GM12865 (cell line): ENCODE data around the gene ANXA3.
A peak's percentile ranks its signal among the peaks of the same experiment; 100 is the strongest.

Experiments used
- DNase-seq: peaks from one replicate; pipeline ENCODE4 v3.0.0; 2010; ENCODE audit warnings: low read depth
- H3K4me3 ChIP-seq: 2 replicates; pipeline ENCODE4 v1.5.1; 2011; ENCODE audit warnings: mild to moderate bottlenecking, low read depth, low read length, control low read depth
- TF ChIP-seq, protein P1 (sequence below): IDR thresholded peaks from 2 replicates; pipeline ENCODE4 v1.5.1; 2011; ENCODE audit warnings: low read length, control low read depth, low read depth, inconsistent platforms; ENCODE audit not compliant: insufficient read depth; ENCODE audit errors: missing control alignments

The ANXA3 gene

DNA sequence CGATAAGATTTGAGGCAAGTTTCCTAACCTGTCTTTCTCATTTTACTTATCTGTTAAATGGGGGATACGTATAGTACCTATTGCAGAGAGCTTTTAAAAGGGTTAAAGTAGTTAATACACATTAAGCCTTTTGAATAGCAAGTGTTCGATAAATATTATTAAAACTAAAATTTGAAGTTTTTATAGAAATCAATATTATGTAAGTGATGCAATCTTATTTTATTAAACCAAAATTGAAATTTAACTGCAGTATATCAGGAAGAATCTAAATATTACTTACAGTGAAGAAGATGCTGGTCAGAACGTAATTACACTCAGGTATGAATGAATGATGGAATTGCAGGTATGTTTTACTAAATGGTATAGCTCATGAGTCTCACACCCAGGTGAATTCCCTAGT, 58.0 kb downstream of the ANXA3 start:
- no peak for DNase-seq
- TF ChIP-seq, protein P1, sequence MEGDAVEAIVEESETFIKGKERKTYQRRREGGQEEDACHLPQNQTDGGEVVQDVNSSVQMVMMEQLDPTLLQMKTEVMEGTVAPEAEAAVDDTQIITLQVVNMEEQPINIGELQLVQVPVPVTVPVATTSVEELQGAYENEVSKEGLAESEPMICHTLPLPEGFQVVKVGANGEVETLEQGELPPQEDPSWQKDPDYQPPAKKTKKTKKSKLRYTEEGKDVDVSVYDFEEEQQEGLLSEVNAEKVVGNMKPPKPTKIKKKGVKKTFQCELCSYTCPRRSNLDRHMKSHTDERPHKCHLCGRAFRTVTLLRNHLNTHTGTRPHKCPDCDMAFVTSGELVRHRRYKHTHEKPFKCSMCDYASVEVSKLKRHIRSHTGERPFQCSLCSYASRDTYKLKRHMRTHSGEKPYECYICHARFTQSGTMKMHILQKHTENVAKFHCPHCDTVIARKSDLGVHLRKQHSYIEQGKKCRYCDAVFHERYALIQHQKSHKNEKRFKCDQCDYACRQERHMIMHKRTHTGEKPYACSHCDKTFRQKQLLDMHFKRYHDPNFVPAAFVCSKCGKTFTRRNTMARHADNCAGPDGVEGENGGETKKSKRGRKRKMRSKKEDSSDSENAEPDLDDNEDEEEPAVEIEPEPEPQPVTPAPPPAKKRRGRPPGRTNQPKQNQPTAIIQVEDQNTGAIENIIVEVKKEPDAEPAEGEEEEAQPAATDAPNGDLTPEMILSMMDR = no peak
- no peak overlapping the region for H3K4me3 ChIP-seq

DNA sequence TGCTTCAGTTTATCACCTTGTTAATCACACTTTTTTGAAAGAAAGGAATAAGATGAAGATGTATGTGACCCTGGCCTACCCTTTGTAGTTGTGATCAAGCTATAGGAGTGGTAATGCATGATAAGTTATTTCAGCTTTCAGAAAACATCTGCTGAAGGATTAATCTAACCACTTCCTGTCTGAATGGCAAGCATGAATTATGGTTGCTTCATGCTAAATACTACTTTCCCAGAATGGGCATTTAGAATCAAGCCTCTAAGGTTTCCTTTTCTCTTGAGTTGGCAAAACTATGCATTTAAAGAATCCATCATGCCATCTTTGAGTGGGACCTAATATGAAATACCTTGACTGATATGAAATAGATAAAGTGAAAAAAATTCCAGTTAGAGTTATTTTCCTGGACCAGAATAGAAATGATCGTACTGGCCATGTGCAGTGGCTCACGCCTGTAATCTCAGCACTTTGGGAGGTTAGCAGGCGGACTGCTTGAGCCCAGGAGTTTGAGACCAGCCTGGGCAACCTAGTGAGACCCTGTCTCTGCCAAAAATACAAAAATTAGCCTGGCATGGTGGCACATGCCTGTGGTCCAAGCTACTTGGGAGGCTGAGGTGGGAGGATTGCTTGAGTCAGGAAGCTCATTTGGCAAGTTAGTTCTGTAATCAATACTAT, 59.1 kb downstream of the ANXA3 start:
- no peak for DNase-seq
- no peak overlapping the region for H3K4me3 ChIP-seq
- TF ChIP-seq, protein P1 = no peak

DNA sequence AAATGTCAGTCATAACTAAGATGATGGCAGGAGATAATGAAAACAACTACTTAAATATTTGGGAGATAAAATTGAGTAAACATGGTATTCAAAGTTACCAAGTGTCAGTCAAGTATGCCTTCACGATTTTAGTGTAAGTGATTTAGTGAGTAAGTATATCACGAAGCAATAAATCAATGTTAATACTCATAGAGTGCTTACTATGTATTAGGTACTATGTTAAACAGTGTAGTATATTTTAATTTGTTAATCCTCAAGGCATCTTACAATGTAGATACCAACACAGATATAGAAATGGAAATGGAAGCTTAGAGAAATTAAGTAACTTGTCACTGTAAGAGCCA, 59.6 kb downstream of the ANXA3 start:
- DNase-seq = no peak
- TF ChIP-seq, protein P1 = no peak
- H3K4me3 ChIP-seq = no peak overlapping the region

DNA sequence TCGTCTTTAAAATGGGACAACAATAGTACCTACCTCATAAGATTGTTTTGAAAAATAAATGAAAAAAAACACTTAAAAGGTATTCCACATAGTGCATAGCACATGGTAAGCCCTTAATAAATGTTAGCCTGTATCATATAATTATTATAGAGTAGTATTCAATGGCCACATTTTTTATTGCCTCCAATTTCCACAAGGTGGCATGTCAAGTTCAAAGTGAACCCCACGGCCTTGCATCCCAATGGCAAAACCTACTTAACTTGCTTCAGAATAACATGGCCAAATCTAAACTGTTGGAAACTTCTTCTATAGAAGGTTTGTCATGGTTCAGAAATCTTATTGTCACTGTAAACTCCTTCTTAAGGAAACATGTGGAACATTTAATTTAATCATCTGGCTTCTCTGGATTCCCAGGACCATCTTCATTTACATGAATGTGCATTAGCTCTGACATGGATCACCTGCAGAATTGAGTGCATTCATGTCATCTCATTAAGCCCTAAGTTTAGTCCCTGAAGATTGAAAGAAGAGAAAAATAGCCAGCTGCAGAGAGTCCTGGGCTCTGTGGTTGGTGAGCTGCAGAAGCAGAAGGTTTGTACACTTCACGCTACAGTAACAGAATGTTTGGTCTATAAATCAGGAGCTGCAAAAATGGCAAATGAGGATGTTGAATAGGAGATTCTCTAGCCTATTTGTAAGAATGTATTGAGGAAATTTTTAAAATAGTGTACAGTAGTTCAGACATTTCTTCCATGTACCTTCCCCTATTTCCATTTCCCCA, 61.0 kb downstream of the ANXA3 start:
- DNase-seq = peak; percentile 66
- H3K4me3 ChIP-seq = no peak overlapping the region
- TF ChIP-seq, protein P1 = peak; percentile 40

DNA sequence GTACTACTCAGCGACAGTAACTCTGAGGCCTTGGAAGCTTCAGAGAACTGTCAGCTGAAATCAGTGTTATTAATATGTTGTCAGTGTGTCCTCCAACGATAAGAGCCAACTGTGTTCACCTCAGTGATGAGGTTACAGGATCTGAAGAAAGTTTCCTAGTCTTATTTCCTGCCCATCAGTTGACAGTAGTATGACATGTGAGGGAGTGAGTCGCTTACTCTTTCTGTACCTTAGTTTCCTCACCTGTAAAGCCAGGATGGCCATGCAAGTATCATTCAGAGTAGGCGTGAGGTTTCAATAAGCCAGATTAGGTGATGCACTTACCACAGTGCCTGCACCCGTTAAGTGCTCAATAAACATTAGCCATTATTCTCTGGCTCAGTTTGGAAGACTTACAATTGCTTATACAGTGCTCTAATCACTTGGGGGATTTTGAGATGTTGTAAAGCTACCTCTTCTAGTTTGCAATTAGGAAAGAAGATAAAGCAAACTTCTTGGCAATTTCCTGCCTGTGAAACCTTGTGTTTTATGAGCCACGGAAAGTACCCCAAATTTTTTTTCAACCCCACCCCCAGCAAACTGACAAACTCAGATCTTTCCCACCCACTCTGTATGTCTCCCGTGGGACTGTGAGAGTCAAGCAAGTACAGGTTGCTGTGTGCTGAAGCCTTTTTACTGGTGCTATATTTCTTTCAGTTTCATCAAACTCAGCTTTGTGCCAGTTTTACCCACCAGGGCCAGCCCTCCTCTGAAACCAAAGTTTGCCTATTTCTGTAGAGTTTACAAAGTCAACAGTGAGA, 62.2 kb downstream of the ANXA3 start:
- TF ChIP-seq, protein P1 = no peak
- H3K4me3 ChIP-seq = no peak overlapping the region
- DNase-seq = peak; percentile 81

DNA sequence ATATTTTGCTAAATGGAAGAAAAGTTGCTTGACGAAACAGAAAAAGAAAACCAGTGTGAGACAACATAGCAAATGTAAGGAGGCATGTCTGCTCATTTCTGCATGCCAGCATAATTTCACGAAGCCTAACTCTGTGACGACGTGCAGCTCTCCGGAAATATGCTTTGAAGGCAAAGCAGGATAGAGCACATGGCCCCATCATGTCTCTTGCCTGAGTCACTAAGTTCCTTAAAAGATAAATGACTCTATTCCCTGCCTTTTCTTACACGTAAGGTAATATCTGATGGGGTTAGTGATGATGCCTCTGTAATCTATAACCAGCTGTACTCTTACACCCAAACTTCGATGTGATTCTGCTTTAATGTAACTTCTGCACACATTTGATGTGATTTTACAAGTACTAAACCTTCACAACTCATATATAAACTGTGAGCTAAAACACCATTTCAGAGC, 64.5 kb downstream of the ANXA3 start:
- TF ChIP-seq, protein P1 = no peak
- no peak overlapping the region for H3K4me3 ChIP-seq
- no peak for DNase-seq
